SK-N-SH (cell line): Measurements from ENCODE around the gene TCN2. TPM values are rescaled to one million over a fixed set of nuclear protein-coding genes. Genes with fewer than 3 reads are reported as not detected.

Experiments used
- CTCF ChIA-PET: fragments of 300-600, 350-600 bp; formaldehyde crosslinking; extraction: SDS; loops from one replicate; lab custom pipeline; 2021; lab: Yijun Ruan, JAX
- POLR2A ChIA-PET: fragments of 350-600 bp; sonication (Branson Sonifier 250); formaldehyde crosslinking; extraction: SDS; loops from one replicate; lab custom pipeline; 2020; ENCODE audit warnings: antibody characterized with exemption, inconsistent platforms; lab: Yijun Ruan, JAX
- DNase-seq: peaks from one replicate; pipeline ENCODE4 v3.0.0; 2012
- H2AFZ ChIP-seq: fragments of 200-600 bp; sonication (generic); 2 replicates; pipeline ENCODE4 v1.8.1; 2016; ENCODE audit warnings: antibody characterized with exemption, mild to moderate bottlenecking, low read depth
- H3F3A ChIP-seq: fragments of 200-600 bp; sonication (generic); replicated peaks from 2 replicates; pipeline ENCODE3; 2016; ENCODE audit warnings: antibody characterized with exemption, mild to moderate bottlenecking; ENCODE audit not compliant: insufficient read depth
- H3K27ac ChIP-seq, 2 experiments: fragments of 200-500 bp in 1 of 2; fragments of 200-600 bp in 1 of 2; sonication (Bioruptor generic) in 1 of 2; sonication (generic), shearing (Covaris generic) in 1 of 2; 2 replicates each; pipeline versions ENCODE4 v1.5.1 to v1.6.1; 2014 to 2016; ENCODE audit warnings: low read depth in 2 of 2, inconsistent platforms in 1 of 2, low read length in 1 of 2, mild to moderate bottlenecking in 1 of 2, mixed read lengths in 1 of 2
- H3K27me3 ChIP-seq: fragments of 200-600 bp; sonication (generic), shearing (Covaris generic); 2 replicates; pipeline ENCODE4 v1.6.1; 2016; ENCODE audit warnings: mixed run types; ENCODE audit not compliant: insufficient read depth
- H3K36me3 ChIP-seq, 2 experiments: fragments of 200-500 bp in 1 of 2; fragments of 200-600 bp in 1 of 2; sonication (Bioruptor generic) in 1 of 2; sonication (generic) in 1 of 2; replicated peaks in 1 of 2; 2 replicates each; pipeline versions ENCODE3 to v1.5.1; 2014 to 2016; ENCODE audit warnings: low read length in 1 of 2, mild to moderate bottlenecking in 1 of 2; ENCODE audit not compliant: insufficient read depth in 2 of 2, control insufficient read depth in 1 of 2
- H3K4me1 ChIP-seq, 2 experiments: fragments of 200-500 bp in 1 of 2; fragments of 200-600 bp in 1 of 2; sonication (Bioruptor generic) in 1 of 2; sonication (generic), shearing (Covaris generic) in 1 of 2; 2 replicates each; pipeline versions ENCODE4 v1.5.1 to v1.6.1; 2014 to 2016; ENCODE audit warnings: low read depth in 1 of 2, low read length in 1 of 2, mixed run types in 1 of 2; ENCODE audit not compliant: insufficient read depth in 2 of 2, control insufficient read depth in 1 of 2
- H3K4me2 ChIP-seq: fragments of 200-600 bp; sonication (generic), shearing (Covaris generic); 2 replicates; pipeline ENCODE4 v1.6.1; 2017; ENCODE audit warnings: mixed run types
- H3K4me3 ChIP-seq, 2 experiments: fragments of 200-500 bp in 1 of 2; fragments of 200-600 bp in 1 of 2; sonication (Bioruptor generic) in 1 of 2; sonication (generic), shearing (Covaris generic) in 1 of 2; 2 replicates each; pipeline versions ENCODE4 v1.5.1 to v1.8.1; 2014 to 2016; ENCODE audit warnings: low read depth in 2 of 2, inconsistent platforms in 1 of 2, low read length in 1 of 2, mild to moderate bottlenecking in 1 of 2, mixed read lengths in 1 of 2, moderate library complexity in 1 of 2
- H3K79me2 ChIP-seq: fragments of 200-600 bp; sonication (generic); 2 replicates; pipeline ENCODE4 v1.8.1; 2017; ENCODE audit warnings: mild to moderate bottlenecking; ENCODE audit not compliant: insufficient read depth
- H3K9ac ChIP-seq: fragments of 200-600 bp; sonication (generic); 2 replicates; pipeline ENCODE4 v1.6.1; 2017; ENCODE audit warnings: mixed run types
- H3K9me2 ChIP-seq: fragments of 200-600 bp; sonication (generic); 2 replicates; pipeline ENCODE4 v1.6.1; 2017; ENCODE audit warnings: mixed run types
- H3K9me3 ChIP-seq: fragments of 200-600 bp; sonication (generic); 2 replicates; pipeline ENCODE4 v1.6.1; 2017; ENCODE audit warnings: mixed run types, mild to moderate bottlenecking, moderate library complexity
- H4K20me1 ChIP-seq: fragments of 200-600 bp; sonication (generic); 2 replicates; pipeline ENCODE4 v1.6.1; 2017; ENCODE audit warnings: mild to moderate bottlenecking, mixed run types; ENCODE audit not compliant: insufficient read depth
- ELF1 ChIP-seq: IDR thresholded peaks from 2 replicates; pipeline ENCODE4 v1.4.0; 2012
- FOXJ3 ChIP-seq: sonication (generic); formaldehyde crosslinking; IDR thresholded peaks from 2 replicates; pipeline ENCODE4 v1.5.1; 2020; ENCODE audit warnings: mild to moderate bottlenecking, missing genetic modification reagents
- FOXM1 ChIP-seq: IDR thresholded peaks from 2 replicates; pipeline ENCODE4 v1.4.0; 2012; ENCODE audit warnings: low read depth, mild to moderate bottlenecking
- MXI1 ChIP-seq: IDR thresholded peaks from 2 replicates; pipeline ENCODE4 v1.6.1; 2012; ENCODE audit warnings: mild to moderate bottlenecking, low read depth, low read length, improper control_type of control experiment
- NFIC ChIP-seq: IDR thresholded peaks from 2 replicates; pipeline ENCODE4 v1.4.0; 2012; ENCODE audit warnings: borderline replicate concordance
- NRF1 ChIP-seq: IDR thresholded peaks from 2 replicates; pipeline ENCODE4 v1.6.1; 2012; ENCODE audit warnings: low read depth, mild to moderate bottlenecking, low read length
- RAD21 ChIP-seq: IDR thresholded peaks from 2 replicates; pipeline ENCODE4 v1.6.1; 2012; ENCODE audit warnings: mild to moderate bottlenecking, low read length
- SIN3A ChIP-seq: IDR thresholded peaks from 2 replicates; pipeline ENCODE4 v1.6.1; 2012; ENCODE audit warnings: low read depth, mild to moderate bottlenecking, low read length, moderate library complexity, borderline replicate concordance
- SMC3 ChIP-seq: IDR thresholded peaks from 2 replicates; pipeline ENCODE4 v1.6.1; 2012; ENCODE audit warnings: low read depth, low read length, improper control_type of control experiment
- TAF1 ChIP-seq: IDR thresholded peaks from 2 replicates; pipeline ENCODE4 v1.6.1; 2012; ENCODE audit warnings: low read depth, mild to moderate bottlenecking, low read length, moderate library complexity, borderline replicate concordance
- TCF12 ChIP-seq: IDR thresholded peaks from 2 replicates; pipeline ENCODE4 v1.4.0; 2012
- USF2 ChIP-seq: fragments of 150-350 bp; IDR thresholded peaks from 2 replicates; pipeline ENCODE4 v1.6.1; 2017; ENCODE audit warnings: antibody characterized with exemption, low read length, low read depth, borderline replicate concordance
- WGBS: methylation state at CpG from one replicate; pipeline ENCODE4 v1.1.6; 2017; ENCODE audit warnings: low lambda C conversion rate; 5-methylcytosine and 5-hydroxymethylcytosine counted together
- polyA plus RNA-seq, 3 experiments: library from polyadenylated mRNA; depleted of rRNA; stranded (reverse); fragments of >200 nt; gene quantifications; 2 replicates each; pipeline ENCODE4 v1.2.3, GENCODE V29; 2012
- TF ChIP-seq, protein P1 (sequence below): fragments of 200-600 bp; sonication (generic); IDR thresholded peaks from 2 replicates; pipeline ENCODE4 v1.6.1; 2017; ENCODE audit warnings: antibody characterized with exemption, mild to moderate bottlenecking, moderate library complexity
- TF ChIP-seq, protein P2 (sequence below): IDR thresholded peaks from 2 replicates; pipeline ENCODE4 v1.4.0; 2012; ENCODE audit warnings: low read depth, borderline replicate concordance

The TCN2 gene
- polyA plus RNA-seq, 1 of the 3 experiments (the other 2 are of a cell fraction) = 4.1 TPM

GRCh38 chr22:30602049-30602448 lies 4.9 kb upstream of the TCN2 start:
- WGBS = 56% methylated on average over 3 of the region's 3 CpGs

More at GRCh38 chr22:30602049-30602448, 4.9 kb upstream of the TCN2 start:
- Histone ChIP-seq H3K9me2 (no peaks in the 10 kb centered on the region), H3K4me1 (peaks cover 2 to 6% of the 10 kb centered on the region in 2 experiments; a peak in 2 of 4 replicates), H3K27ac (no peak overlapping the region), H3K36me3 (no peaks in the 10 kb centered on the region), H4K20me1 (no peaks in the 10 kb centered on the region), H3F3A (peaks cover 4% of the 10 kb centered on the region), H3K79me2 (no peaks in the 10 kb centered on the region), H3K4me3 (no peak overlapping the region; a peak in 1 of 4 replicates), H2AFZ (no peak overlapping the region), H3K27me3 (no peaks in the 10 kb centered on the region), H3K4me2 (no peak overlapping the region), H3K9me3 (no peaks in the 10 kb centered on the region), H3K9ac (no peak overlapping the region)
- no peak for TF ChIP-seq USF2
- TF ChIP-seq, protein P1, sequence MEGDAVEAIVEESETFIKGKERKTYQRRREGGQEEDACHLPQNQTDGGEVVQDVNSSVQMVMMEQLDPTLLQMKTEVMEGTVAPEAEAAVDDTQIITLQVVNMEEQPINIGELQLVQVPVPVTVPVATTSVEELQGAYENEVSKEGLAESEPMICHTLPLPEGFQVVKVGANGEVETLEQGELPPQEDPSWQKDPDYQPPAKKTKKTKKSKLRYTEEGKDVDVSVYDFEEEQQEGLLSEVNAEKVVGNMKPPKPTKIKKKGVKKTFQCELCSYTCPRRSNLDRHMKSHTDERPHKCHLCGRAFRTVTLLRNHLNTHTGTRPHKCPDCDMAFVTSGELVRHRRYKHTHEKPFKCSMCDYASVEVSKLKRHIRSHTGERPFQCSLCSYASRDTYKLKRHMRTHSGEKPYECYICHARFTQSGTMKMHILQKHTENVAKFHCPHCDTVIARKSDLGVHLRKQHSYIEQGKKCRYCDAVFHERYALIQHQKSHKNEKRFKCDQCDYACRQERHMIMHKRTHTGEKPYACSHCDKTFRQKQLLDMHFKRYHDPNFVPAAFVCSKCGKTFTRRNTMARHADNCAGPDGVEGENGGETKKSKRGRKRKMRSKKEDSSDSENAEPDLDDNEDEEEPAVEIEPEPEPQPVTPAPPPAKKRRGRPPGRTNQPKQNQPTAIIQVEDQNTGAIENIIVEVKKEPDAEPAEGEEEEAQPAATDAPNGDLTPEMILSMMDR = peak; percentile 57
- no peak for TF ChIP-seq FOXM1
- TF ChIP-seq, protein P2, sequence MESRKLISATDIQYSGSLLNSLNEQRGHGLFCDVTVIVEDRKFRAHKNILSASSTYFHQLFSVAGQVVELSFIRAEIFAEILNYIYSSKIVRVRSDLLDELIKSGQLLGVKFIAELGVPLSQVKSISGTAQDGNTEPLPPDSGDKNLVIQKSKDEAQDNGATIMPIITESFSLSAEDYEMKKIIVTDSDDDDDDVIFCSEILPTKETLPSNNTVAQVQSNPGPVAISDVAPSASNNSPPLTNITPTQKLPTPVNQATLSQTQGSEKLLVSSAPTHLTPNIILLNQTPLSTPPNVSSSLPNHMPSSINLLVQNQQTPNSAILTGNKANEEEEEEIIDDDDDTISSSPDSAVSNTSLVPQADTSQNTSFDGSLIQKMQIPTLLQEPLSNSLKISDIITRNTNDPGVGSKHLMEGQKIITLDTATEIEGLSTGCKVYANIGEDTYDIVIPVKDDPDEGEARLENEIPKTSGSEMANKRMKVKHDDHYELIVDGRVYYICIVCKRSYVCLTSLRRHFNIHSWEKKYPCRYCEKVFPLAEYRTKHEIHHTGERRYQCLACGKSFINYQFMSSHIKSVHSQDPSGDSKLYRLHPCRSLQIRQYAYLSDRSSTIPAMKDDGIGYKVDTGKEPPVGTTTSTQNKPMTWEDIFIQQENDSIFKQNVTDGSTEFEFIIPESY = no peak
- no peak for TF ChIP-seq NRF1
- TF ChIP-seq FOXJ3 (CRISPR knock-in tag) = no peak
- TF ChIP-seq TAF1 = no peak
- TF ChIP-seq TCF12 = no peak
- no peak for TF ChIP-seq MXI1
- peak; percentile 34; the same call in 1 of the 2 replicates for TF ChIP-seq SMC3
- TF ChIP-seq ELF1 = no peak
- no peak for TF ChIP-seq SIN3A
- peak; percentile 53 for TF ChIP-seq RAD21
- TF ChIP-seq NFIC = no peak
- ChIA-PET POLR2A (interaction anchor here (0.7 kb wide), 1 partner anchor 11 kb away, joined by 3 read pairs; no protein-coding TSS in a partner anchor), CTCF (interaction anchor here (0.7 to 2.4 kb wide), 11 partner anchors 9 to 175 kb away, joined by 3 to 13 read pairs (median 3); no protein-coding TSS in a partner anchor)
- no peak for DNase-seq
